Hippocampal formation (tissue), 2 donors: ENCODE data around the gene MRM3.
"Not testable (repeated sequence)": the region's sequence is repeated elsewhere in the genome, so short reads cannot be mapped to it uniquely, and the experiment has no call there.

Experiments used
- DNase-seq, 2 donors: peaks; one replicate each; lab custom pipeline; 2025; lab: John Stamatoyannopoulos, UW

MRM3 gene

GRCh38 chr17:824378-824777 is 42.2 kb downstream of the MRM3 start:
- no peak for DNase-seq

GRCh38 chr17:825216-825615 is 43.1 kb downstream of the MRM3 start:
- no peak for DNase-seq

GRCh38 chr17:826778-827177 is 44.6 kb downstream of the MRM3 start:
- DNase-seq = no peak

- DNase-seq = no peak
Measured at GRCh38 chr17:828761-829160, 46.6 kb downstream of the MRM3 start.

GRCh38 chr17:829614-830013 is 47.5 kb downstream of the MRM3 start:
- not testable (repeated sequence) for DNase-seq

- no peak for DNase-seq
Measured at GRCh38 chr17:830381-830780, 48.2 kb downstream of the MRM3 start.

- DNase-seq = no peak
Measured at GRCh38 chr17:830950-831349, 48.8 kb downstream of the MRM3 start.

GRCh38 chr17:834136-834535 is 52.0 kb downstream of the MRM3 start:
- DNase-seq = no peak

- no peak for DNase-seq
Measured at GRCh38 chr17:835263-835662, 53.1 kb downstream of the MRM3 start.

- DNase-seq = not testable (repeated sequence)
Measured at GRCh38 chr17:835721-836120, 53.6 kb downstream of the MRM3 start.

- DNase-seq = no peak
Measured at GRCh38 chr17:836151-836550, 54.0 kb downstream of the MRM3 start.

- DNase-seq = no peak
Measured at GRCh38 chr17:838486-838885, 56.3 kb downstream of the MRM3 start.

- no peak for DNase-seq
Measured at GRCh38 chr17:841313-841712, 59.2 kb downstream of the MRM3 start.
